ENCODE measurements around the gene C1orf141.

DNA sequence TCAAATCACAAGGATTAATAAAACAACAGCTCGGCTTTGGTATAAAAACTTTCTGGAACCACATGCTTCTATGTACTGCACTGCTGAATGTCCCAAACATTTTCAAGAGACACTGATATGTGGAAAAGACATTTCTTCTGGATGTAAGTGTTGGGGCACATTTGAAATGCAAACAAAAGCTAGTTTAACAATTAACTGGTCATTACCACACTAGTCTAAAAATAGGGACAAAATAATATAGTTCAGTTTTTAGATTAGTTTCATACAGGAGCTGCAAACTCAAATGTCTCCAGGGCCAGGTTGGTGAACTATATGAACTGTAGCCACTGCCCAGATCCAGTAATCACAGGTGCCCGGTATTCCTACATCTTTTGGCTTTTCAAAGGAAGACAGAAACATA is 34.7 kb upstream of the C1orf141 start:
- no peak for TF ChIP-seq EZH2 (IDR thresholded peaks at IDR 0.05; ENCODE audit: low read length)
- TF ChIP-seq, protein P1, sequence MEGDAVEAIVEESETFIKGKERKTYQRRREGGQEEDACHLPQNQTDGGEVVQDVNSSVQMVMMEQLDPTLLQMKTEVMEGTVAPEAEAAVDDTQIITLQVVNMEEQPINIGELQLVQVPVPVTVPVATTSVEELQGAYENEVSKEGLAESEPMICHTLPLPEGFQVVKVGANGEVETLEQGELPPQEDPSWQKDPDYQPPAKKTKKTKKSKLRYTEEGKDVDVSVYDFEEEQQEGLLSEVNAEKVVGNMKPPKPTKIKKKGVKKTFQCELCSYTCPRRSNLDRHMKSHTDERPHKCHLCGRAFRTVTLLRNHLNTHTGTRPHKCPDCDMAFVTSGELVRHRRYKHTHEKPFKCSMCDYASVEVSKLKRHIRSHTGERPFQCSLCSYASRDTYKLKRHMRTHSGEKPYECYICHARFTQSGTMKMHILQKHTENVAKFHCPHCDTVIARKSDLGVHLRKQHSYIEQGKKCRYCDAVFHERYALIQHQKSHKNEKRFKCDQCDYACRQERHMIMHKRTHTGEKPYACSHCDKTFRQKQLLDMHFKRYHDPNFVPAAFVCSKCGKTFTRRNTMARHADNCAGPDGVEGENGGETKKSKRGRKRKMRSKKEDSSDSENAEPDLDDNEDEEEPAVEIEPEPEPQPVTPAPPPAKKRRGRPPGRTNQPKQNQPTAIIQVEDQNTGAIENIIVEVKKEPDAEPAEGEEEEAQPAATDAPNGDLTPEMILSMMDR (optimal IDR thresholded peaks at IDR 0.05 in 1 of 3, IDR thresholded peaks at IDR 0.05 in 1 of 3, conservative IDR thresholded peaks at IDR 0.05 in 1 of 3; ENCODE audit: extremely low read depth in 1 of 3, insufficient read depth in 2 of 3, low read length in 3 of 3), result no peak
